NCI-H1092 treated with DMSO at 0.1 percent for 48 hours (cell line): ENCODE data around the gene HSD17B2.
"Not testable (repeated sequence)": the region's sequence is repeated elsewhere in the genome, so short reads cannot be mapped to it uniquely, and the experiment has no call there.

ENCODE experiments used
- DNase-seq: peaks from one replicate; lab custom pipeline; 2025; lab: John Stamatoyannopoulos, UW

HSD17B2 gene

GRCh38 chr16:82133798-82134197, 98.7 kb downstream of the HSD17B2 start:
- no peak for DNase-seq

- no peak for DNase-seq
Measured at GRCh38 chr16:82134846-82135245, 99.8 kb downstream of the HSD17B2 start.

DNA sequence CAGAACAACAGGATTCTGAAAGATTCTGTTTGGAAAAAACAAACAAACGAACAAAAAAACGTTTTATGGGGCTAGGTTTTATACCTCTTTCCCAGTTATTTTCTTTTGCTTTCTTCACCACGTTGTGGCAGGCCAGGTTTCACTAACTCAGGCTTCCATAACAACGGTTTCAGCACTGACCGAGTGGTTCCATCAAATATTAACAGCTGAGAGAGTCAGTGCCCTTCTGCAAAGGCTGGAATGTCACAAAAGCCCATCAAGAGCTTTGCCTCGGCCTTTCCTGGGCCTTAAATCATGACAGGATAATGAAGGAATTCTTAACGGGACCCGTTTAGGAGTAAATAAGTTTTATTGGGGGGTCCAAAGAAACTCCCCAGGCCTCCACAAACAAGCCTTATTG, 100.8 kb downstream of the HSD17B2 start:
- no peak for DNase-seq

DNA sequence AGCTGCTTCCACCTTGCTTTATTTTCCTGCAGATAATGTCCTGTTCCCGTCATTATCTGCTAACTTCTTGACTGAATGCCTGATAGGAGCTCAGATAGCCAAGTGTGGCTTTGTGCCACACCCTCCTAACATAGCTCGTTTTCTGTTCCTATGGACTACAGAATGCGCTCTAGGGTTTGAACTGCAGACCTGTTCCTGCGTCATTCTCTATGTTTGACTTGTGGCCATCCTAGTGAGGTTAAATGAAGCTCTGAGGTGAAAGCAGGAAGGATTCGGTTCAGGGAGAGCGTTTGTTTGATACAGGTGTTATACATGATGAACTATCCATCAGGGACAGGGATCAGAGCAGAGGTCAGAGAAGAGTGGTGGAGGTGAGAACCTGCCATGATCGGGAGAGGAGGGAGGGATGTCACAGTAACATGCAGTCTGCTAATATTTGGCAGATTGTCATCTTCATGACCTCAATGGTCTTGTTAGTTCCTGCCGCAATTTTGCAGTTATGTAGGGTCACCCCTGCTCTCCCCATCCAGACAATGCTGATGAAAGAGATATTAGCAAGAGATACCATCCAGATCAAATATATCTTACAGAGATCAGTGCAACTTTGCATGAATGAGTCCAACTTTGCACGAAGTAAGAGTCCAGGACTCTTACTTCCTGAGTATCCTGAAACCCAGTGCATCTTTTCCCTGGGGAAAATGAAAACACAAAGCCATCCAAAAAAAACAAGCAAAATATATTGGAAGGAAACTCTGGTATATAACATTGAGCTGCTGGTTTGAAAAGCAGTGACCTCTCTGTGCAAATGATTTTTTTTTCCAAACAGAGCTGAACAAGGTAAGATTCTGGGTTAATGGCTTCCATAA, 102.1 kb downstream of the HSD17B2 start:
- no peak for DNase-seq

DNA sequence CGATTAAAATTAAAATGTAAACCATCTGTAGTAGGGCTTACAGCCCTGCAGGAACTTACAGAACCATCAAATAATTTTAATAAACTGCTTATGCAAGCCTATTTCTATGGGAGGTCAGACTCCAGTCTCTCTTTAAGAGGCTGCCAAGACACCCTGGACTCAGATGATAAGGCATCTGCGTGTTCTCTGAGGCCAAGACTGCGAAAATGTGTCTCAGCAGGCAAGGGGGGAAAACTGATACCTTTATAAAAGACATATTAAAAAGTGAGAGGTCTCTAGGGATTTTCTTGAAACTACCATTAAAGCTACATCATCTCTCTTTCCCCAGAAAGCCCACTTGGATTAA, 102.7 kb downstream of the HSD17B2 start:
- no peak for DNase-seq

GRCh38 chr16:82138478-82139285, 103.6 kb downstream of the HSD17B2 start:
- no peak for DNase-seq

DNA sequence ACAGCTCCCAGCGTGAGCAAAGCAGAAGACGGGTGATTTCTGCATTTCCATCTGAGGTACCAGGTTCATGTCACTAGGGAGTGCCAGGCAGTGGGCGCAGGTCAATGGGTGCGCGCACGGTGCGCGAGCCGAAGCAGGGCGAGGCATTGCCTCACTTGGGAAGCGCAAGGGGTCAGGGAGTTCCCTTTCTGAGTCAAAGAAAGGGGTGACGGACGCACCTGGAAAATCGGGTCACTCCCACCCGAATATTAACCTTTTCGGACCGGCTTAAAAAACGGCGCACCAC, 104.2 kb downstream of the HSD17B2 start:
- not testable (repeated sequence) for DNase-seq

DNA sequence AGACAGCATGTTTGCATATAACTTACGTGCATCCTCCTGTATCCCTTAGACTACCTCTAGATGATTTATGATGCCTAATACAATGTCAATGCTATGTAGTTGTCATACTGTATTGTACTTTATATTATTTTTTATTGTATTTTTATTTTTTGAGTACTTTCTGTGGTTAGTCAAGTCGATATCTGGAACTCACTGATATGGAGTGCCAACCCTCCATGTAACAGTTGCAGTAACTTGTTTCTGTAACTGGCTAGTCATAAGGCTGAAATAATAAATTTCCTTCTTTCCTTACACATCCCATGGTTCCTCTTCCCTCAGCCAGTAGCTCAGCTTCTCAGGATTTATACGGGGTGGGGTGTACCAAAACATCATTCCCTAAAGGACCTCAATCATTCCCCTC, 111.5 kb downstream of the HSD17B2 start:
- DNase-seq: no peak

GRCh38 chr16:82146957-82147356, 111.9 kb downstream of the HSD17B2 start:
- no peak for DNase-seq

- DNase-seq: no peak
Measured at GRCh38 chr16:82147546-82147945, 112.5 kb downstream of the HSD17B2 start.
